ENCODE data around the gene PLEKHO1.
"Not testable (repeated sequence)": the region's sequence is repeated elsewhere in the genome, so short reads cannot be mapped to it uniquely, and the experiment has no call there.

DNA sequence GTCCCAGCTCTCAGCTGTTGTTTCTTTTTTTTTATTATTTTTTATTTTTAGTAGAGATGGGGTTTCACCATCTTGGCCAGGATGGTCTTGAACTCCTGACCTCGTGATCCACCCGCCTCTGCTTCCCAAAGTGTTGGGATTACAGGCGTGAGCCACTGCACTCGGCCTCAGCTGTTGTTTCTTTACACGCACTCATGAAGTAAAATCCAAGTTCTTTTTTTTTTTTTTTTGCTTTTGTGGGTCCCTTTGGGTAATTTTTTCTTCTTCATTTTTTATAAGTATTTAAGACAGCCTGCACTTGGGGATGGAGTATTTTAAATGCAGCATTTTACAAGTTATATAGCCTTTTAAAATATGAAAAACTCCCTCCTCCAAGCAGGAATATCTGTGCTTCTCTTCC, 3.7 kb upstream of the PLEKHO1 start:
- TF ChIP-seq, protein P1, sequence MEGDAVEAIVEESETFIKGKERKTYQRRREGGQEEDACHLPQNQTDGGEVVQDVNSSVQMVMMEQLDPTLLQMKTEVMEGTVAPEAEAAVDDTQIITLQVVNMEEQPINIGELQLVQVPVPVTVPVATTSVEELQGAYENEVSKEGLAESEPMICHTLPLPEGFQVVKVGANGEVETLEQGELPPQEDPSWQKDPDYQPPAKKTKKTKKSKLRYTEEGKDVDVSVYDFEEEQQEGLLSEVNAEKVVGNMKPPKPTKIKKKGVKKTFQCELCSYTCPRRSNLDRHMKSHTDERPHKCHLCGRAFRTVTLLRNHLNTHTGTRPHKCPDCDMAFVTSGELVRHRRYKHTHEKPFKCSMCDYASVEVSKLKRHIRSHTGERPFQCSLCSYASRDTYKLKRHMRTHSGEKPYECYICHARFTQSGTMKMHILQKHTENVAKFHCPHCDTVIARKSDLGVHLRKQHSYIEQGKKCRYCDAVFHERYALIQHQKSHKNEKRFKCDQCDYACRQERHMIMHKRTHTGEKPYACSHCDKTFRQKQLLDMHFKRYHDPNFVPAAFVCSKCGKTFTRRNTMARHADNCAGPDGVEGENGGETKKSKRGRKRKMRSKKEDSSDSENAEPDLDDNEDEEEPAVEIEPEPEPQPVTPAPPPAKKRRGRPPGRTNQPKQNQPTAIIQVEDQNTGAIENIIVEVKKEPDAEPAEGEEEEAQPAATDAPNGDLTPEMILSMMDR (IDR thresholded peaks at IDR 0.05) = not testable (repeated sequence)
- TF ChIP-seq POLR2A (IDR thresholded peaks at IDR 0.05) = not testable (repeated sequence)

Data from adrenal gland (tissue), 5 donors.